GM19463 (cell line): ENCODE measurements around the gene APMAP.

Source experiments
- ATAC-seq: cut with Tn5 transposase; IDR thresholded peaks from one replicate; pipeline ENCODE4 v1.9.1; 2021; ENCODE audit warnings: mild to moderate bottlenecking, moderate library complexity; ENCODE audit not compliant: unreplicated experiment

The APMAP gene

DNA sequence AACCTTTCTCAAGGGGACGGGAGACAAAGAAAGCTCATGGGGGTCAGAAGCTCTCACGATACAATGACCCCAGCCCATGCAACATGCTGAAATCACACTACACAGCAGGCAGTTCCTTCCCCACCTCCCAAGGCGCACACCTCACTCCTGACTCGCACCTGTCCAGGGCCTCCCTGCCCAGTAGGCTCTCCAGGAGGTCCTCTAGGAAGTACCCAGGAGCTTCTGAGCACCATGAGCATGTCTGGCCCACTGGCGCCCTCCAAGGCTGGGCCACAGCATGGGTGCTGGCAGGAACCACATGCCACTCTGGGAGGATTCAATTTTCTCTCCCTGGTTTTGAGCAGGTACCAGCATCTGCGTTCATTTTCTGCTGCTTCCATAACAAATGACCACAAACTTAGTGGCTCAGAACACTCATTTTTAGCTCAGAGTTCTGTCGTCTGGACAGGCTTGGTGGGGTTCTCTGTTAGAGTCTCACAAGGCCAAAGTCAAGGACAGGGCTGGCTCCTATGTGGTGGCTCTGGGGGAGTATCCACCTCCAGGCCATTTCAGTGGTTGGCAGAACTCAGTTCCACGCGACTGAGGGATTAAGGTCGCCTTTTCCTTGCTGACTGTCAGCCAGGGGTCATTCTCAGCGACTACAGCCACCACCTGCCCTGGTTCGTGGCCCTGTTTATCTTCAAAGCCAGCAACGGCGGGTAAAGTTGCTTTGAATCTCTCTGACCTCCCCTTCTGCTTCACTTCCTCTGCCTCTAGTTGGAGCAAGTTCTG is 32.7 kb upstream of the APMAP start:
- no peak for ATAC-seq

DNA sequence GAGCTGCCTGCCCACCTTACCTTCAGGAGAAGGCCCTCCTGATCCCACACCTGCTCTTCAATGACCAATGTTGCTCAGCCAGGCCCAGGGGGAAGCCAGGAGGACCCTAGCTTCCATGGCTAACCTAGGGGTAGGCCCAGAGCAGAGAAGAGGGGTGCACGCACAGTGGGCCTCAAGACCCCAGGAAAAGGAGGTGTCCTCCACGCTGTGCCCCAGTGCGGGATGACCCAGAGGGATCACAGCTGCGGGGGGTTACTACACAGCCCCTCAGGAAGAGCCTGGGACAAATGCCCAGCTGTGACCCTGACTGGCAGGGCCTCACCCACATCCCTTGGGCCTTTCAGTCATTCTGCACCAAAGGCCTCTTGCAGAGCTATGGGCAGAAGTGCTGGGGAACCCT is 31.6 kb upstream of the APMAP start:
- ATAC-seq: no peak

DNA sequence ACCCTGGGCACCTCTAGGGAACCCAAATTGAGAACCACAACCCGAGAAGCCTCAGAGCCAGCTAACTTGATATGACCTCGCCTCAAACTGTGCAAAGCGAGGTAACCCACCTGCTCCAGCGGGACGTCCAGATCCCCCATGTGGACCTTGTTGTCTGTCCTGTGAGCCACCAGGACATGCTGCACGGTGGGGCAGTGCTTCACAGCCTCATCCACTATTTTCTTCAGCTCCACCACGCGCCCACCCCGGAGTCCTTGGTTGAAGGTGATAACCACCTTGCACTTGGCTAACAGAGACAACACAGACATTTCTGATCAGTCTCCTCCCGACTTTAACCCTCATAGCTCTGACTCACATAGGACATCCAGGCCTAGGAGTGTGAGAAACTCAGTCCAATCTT is 30.8 kb upstream of the APMAP start:
- no peak for ATAC-seq

DNA sequence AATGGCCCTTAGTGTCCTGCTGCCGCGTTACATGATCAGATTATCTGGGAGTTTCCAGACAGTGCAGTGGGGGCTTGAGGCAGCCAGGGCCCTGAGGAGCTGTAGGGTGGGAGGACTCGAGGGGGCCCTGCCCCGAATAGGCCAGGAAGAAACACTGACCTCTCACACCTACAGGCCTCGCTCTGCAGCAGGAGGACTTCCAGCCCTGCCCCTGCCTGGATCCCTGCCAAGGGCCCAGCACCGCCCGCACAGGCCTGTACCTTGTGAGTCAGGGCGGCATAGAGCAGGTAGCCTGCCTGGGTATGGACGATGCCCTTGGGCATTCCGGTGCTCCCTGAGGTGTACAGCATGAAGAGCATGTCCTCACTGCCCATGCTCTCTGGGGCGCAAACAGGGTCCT is 30.1 kb upstream of the APMAP start:
- ATAC-seq: no peak

DNA sequence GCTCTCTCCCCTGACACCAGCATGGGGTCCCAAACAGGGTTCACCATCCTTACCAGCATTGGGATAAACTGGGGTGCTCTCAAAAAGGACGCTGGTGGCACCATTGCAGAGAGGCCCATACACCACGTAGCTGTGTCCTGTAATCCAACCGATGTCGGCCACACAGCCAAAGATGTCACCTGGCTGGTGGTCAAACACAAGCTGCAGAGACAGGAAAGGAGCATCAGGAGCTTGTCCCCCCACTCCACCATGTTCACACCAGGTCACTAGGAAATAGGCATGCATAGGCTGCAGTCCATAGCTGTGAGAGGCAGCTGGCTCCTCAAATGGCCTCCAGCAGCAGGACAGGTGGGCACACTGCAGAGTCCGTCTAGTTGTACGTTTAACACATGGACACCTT is 28.8 kb upstream of the APMAP start:
- no peak for ATAC-seq

DNA sequence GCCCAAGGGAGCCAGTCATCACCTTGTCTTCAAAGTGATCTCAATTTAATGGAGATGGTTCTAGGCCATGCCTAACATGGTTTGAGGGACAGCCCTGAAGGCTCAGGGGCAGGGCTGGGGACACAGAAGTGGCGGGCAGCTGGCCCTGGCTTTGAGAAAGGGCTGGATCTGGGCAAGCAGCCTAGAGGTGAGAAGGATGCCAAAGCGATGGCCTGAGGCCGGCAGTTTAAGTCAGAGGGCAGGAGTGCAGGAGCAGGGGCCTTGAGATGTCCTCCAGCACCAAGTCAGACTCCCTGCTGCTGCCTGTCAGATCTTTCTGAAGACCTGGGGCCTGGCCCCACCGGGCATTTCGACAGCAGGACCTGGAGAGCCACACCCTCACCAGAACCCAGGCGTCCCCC is 28.4 kb upstream of the APMAP start:
- no peak for ATAC-seq

DNA sequence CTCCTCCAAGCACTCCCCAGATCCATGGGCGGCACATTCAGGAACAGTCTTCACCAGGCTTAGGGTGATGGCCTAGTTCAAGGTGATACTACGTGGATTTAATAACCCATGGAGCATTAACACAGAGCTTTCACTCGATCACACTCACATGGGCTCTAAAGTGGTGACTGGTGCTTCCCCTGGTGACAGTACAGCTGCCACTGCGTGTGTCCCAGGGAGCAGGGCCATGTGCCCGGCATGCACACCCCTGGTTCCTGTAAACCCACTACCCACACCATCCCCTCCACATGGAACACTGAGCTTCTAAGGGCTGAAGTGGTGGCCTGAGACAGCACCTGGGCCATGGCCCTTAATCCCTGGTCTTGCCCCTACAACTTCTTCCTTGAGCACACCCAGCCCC is 27.8 kb upstream of the APMAP start:
- ATAC-seq: no peak

DNA sequence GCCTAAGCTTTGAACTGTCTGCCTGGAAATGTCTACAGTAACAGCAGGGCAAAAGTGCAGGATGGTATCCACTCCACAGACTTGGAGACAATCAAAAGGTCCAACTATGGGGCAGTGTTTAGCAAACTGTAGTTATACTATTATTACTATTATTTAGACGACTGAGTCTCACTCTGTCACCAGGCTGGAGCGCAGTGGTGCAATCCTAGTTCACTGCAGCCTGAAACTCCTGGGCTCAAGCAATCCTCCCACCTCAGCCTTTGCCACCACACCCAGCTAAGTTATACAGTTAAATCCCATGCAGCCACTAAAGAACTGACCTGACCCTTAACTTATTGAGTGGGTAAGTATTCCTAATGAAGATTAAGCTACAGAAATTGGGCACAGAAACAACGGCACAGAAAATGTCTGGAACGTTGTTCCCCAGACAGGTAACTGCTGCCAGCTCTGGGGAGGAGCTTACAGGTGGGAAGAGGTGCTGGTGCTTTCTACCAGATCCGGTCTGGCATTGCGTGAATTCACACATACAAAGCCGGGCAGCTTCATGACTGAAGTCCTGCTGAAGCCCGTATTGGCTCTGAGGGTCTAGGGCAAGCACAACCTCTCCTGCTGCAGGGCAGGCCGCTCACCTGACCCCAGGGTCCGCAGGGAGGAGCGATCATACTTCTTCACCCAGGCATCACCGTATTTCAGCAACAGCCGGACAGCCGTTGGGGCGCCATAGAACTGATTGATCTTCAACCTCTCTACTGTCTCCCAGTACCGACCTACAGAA is 27.0 kb upstream of the APMAP start:
- ATAC-seq: no peak

DNA sequence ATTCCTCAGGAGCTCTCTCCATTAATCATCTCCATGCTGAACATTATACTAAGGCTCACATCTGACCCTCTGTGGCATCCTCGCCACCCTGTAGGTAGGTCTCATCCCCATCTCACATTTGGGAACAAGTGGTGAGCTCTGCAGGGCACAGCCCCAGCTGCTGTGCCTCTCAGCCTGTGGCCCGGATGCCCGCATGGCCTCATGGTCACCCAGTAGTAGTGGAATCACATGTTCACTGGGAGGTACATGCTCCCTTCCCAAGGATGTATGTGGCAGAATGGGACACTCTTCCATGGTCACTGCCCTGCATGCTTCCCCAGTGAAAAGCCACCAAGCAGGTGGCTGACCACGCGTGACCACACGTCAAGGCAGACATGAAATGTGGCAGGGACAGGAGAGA is 26.3 kb upstream of the APMAP start:
- ATAC-seq: no peak

DNA sequence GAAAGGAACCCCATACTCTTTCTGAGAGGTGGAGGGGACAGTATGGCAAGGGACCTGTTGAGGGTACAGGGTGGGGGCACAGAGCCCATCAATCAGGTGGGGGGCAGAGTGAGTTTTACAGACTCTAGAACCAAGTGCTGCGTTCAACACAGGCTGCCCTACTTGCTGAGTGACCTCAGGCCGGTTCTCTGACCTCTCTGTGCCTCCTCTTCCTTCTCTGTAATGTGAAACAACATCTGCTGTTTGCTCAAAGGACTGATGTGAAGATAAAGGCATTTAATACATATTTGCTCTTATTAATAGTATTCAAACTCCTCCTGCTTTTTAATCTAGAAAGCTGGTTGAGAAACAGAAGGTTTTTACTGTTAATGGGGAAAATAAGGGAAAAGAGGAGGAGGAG is 25.9 kb upstream of the APMAP start:
- ATAC-seq: no peak

DNA sequence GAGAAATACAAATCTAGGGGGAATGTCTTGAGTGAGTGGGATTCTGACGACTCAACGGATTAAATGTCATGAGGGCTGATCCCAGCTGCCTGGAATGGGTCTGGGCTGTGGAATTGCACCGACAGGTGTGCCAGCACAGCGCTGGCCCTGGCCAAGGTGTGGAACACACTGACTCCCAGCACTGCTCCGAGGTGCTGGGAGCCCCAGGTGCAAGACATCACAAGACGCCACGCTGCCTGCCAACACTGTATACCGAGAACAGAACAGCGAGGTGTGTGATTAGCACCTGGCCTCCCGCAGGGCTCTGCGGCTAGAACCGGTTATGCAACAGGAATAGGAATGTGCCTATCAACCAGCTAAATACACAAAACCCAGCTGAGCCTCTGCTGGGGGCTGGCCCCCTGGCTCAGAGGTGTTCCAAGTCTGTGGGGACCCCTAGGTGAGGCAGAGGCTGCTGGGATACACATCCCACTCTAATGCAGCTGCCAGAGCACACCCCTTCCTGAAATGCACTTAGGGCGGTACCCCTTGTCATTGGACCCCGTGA is 24.8 kb upstream of the APMAP start:
- ATAC-seq: no peak

DNA sequence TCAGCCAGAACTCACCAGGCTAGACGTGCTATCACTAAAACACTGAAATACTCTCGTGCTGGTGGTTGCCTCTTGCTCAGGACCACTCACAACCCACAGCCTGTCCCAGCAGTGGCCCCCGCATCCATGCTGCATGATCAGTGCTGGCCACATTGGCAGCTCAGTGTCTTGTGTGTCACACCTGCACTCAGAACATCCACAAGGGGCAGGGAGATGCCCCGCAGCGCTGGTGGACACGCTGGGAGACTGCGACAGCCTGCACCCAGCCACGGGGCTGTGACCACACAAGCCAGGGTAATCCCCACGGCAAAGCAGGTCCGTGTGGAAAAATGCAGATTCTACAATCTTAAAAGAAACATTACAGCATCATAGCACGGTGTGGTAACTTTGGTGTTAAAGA is 23.9 kb upstream of the APMAP start:
- no peak for ATAC-seq

DNA sequence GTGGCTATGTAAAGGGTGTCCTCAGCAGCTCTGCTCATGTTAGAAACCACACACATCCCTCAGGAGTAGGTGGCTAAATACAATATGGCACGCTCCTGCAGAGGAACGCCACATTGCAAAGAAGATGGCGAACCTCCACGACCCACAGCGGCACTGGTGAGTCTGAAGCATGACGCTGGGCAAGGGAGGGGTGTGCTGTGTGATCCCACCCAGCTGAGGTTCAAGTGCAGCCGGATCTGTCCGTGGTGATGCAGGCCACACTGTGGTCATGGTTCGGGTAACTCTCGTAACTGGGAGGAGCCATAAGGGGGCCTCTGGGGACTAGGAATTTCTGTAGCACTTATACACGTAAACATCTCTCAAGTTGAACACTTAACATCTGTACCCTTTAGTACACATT is 23.4 kb upstream of the APMAP start:
- ATAC-seq: no peak

DNA sequence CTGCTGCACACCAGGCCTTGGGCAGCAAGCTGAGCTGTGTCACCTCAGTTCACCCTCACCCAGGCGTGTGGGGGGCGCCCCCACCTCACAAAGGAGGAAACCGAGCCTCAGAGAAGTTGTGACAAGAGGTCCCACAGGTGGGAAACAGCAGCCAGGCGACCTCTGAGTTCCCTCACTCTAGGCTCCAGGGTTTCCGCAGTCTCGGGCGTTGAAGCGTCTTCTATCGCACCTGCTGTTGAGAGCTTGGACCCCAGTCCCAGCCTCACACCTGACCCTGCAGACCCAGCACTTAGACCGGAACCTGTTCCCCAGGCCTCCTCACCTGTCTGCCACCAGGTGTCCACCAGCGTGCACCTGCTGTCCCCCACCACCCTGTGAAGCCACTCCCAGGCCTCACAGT is 22.3 kb upstream of the APMAP start:
- ATAC-seq: no peak

DNA sequence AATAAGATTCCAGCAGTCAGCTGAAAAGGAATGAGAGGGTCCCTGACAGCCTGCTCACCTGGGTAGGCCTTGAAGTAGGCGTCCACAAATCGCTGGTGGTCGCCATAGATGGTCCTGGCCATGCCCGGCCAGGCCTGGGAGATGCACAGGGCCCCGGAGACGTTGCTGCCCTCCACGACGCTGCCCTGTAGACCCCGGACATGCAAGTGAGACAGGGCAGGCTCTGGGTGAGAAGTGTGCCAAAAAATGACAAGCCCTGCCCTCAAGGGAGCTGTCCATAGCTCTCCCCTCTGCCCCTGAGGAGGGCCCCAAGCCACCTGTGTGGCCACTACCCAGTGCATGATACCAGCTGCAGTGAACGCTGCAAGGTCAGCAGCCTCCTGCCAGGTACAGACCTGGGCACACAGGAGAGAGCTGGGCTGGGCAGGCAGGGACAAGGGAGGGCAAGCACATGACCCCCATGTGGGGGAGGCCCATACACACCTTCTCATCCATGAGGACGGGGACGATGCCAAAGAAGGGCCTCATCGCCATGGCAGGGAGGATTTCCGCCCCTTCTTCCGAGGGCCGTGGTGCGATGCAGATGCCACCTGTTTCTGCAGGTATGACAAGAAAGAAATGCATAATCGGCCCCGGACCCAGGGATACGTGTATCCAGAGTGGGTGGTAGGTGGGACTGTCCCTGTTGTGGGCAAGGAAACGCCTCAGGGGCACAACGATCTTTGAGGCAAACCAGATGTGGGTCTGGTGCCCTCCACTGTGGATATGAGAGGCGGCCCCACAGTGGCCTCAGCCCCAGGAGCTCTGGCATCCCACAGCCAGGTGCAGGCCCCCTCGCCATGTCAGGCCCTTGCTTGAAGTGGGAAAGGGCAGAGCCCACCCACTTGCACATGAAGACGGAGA is 21.2 kb upstream of the APMAP start:
- ATAC-seq: no peak

DNA sequence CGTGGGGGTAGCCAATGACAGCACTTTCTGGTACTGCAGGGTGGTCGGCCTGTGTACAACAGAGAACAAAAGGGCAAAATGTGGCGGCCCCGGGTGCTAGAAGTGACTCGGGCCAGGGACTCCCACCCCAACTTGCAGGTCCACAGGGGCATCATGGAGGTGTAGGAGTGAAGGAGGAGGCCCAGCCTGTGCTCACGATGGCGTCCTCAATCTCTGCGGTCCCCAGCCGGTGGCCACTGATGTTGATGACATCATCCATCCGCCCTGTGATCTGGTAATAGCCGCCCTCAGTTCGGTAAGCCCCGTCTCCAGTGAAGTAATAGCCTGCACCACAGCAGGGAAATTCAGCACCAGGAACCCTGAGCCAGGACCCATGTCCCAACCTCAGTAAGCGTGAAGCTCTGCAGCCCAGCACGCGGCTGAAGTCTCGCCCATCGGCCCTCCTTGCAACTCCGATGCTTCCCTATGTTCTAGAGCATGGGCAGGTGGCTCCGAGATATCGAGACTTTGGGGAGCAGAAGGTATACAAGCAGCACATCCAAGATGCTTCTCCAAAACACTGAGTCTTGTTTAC is 20.2 kb upstream of the APMAP start:
- ATAC-seq: no peak

DNA sequence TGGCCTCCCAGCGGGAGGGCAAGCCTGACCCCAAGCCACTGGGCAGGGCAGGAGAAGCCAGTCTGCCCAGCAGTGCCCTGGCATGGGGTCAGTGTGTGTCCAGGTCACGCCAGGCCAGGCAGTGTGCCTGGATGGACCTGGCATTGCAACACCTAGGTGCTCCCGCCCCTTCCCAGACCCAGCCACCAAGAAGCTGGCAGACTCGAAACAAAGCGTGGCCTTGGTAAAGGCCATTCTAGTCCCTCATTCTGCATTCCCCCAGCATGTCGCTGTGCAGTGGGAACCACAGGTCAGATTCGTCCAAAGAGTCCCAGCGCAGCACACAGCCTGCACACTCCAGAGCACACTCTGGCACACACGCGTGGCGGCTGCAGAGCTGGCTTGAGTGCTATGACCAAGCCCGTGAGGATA is 19.3 kb upstream of the APMAP start:
- ATAC-seq: no peak

DNA sequence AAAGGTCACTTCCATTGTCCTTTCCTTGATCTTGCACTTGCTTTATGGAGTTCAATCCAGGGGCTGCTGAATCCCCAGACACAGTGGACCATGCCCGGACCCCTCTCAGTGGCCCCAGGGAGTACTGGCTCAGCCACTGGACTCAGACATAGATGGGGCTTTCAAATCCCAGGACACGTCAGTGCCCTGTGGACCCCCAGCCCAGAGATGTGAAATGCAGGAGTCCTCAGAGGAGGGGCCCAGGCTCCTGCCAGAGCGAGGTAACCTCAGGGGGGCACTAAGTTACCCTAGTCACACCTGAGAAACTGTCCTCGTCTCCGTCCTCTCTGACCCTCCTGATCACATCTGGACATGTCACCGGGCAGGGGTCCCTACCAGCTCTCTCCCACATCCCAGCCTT is 18.7 kb upstream of the APMAP start:
- no peak for ATAC-seq

DNA sequence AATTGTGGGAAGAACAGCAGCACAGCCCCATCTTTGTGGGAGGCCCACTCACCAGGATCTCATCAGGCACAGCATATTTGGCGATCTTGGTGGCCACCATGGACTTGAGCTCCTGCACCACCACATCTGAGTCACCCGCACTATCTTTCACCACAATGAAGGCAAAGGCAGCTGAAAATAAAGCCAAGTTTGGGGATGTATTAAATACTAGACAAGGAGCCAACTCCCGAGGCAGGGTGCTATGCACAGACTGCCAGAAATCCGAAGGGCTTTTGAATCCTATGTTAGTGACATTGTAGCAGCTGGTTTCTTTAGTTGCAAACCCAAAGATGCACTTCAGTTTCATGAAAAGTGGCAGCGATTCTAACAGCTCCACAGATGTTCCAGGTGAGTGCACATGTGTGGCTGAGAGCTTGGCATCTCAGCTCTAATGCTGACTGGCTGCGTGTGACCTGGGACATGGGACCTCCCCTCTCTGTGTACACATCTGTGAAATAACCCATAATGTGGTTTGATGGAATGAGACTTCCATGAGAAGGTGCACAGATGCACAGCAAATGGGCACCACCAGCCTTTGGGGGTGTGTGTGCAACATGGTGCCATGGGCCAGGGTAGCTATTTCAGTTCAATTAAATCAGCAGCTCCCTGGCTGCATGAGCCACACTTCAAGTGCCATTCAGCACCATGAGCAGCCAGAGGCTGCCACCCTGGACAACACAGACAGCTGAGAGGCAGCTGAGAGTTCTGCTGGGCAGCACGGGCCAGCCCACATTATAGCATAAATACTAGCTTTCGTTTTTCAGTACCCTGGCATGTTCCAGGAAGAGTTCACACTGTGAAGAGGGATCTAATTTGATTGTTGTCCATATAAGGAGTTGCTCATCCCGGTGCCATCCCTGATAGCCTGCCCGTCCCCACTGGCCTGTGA is 16.9 kb upstream of the APMAP start:
- no peak for ATAC-seq
